Measurements from ENCODE around the gene MMP25. TPM values are rescaled to one million over a fixed set of nuclear protein-coding genes. Genes with fewer than 3 reads are reported as not detected.

The MMP25 gene, protein sequence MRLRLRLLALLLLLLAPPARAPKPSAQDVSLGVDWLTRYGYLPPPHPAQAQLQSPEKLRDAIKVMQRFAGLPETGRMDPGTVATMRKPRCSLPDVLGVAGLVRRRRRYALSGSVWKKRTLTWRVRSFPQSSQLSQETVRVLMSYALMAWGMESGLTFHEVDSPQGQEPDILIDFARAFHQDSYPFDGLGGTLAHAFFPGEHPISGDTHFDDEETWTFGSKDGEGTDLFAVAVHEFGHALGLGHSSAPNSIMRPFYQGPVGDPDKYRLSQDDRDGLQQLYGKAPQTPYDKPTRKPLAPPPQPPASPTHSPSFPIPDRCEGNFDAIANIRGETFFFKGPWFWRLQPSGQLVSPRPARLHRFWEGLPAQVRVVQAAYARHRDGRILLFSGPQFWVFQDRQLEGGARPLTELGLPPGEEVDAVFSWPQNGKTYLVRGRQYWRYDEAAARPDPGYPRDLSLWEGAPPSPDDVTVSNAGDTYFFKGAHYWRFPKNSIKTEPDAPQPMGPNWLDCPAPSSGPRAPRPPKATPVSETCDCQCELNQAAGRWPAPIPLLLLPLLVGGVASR
- 0.63 and 2.6 TPM in 2 replicates for total RNA-seq (2014; rRNA removed; shearing (Covaris generic))
- total RNA-seq (2022) = 5.6 and 5.8 TPM in 2 replicates
- Bru-seq, nascent RNA = percentile 24 among the genes with signal in this experiment
- percentile 20 among the genes with signal in this experiment for BruChase-seq, experiment 1, labeled RNA remaining after a 6-hour chase
- percentile 22 among the genes with signal in this experiment for BruChase-seq, experiment 2, labeled RNA remaining after a 2-hour chase
- long read RNA-seq, partial matches to known transcripts = 0 of 3 reads
- long read RNA-seq, other reads (novel, unspliced or antisense) = 3 of 3 reads

DNA sequence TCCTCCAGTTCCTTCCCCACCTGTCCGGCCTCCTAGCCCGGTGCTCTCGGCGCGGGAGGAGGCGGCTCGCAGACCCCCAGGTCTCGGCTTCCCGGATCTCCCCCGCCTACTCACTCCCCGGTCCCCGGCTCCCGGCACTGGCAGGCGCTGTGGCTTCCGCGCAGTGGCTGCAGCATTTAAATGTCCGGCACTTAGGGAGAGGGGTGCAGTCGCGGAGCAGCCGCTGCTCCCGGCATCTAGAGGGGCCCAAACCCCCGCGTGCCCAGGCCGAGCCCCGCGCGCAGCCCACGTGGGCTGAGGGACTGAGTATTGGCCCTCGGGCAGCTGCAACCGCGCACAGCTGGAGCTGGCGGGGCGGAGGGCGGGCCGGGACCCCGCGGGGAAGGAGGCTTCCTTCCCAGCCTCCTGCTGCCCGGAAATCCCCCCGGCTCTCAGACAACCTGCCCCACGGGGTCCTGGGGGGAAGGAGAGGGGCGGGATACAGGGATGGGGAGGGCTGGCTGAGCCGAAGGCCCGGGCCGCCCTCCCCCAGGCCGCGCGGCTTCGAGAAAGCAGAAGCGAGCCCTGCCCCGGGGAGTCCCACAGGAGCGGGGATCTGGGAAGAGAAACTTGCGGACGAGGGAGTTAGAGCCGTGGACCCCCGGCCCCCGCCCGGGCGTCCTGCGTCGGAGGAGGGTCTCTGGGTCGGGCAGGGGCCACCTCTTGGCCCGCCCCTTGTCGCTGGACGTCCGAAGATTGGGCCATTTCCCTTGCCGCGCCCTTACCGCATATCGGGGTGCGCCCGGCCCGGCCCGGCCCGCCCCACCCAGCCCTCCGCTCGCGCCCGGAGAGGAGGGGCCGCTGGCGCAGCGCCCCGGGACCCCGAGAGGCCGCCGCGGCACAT lies at the start of gene MMP25:
Gene MMP25 (plus strand): TSS at position 804 of the 883 bp plus-strand sequence. CDS start 357 bp downstream, outside the sequence.
- Histone ChIP-seq H3K36me3 (ENCODE audit: insufficient read depth, low read length) (no peaks in the 10 kb centered on the region), H3K79me2 (ENCODE audit: insufficient read depth, low read depth, low read length) (no peaks in the 10 kb centered on the region), H3K27ac (ENCODE audit: low read depth, low read length, poor library complexity, severe bottlenecking) (no peak within 1 kb of the TSS), H3K4me3 (ENCODE audit: low read depth, low read length, poor library complexity, severe bottlenecking) (peak within 1 kb of the TSS; percentile 61), H3K4me2 (ENCODE audit: low read length) (peak within 1 kb of the TSS; percentile 73), H3K9me3 (ENCODE audit: low read length) (no peaks in the 10 kb centered on the region), H3K9me2 (ENCODE audit: insufficient read depth, low read length) (no peaks in the 10 kb centered on the region), H2AFZ (ENCODE audit: low read length) (peak within 1 kb of the TSS; percentile 36; the same call in 1 of the 2 replicates), H4K20me1 (ENCODE audit: insufficient read depth, low read length) (no peaks in the 10 kb centered on the region), H3K4me1 (ENCODE audit: insufficient read depth, low read length, poor library complexity, severe bottlenecking) (peaks cover 17% of the 10 kb centered on the region)
- intact Hi-C loops (cut with micrococcal nuclease; ENCODE audit: unreplicated experiment) = no loop called here
- TF ChIP-seq CTCF (conservative IDR thresholded peaks at IDR 0.05; ENCODE audit: low read length) (no peak), EZH2phosphoT487 (IDR thresholded peaks at IDR 0.05; ENCODE audit: borderline replicate concordance, low read depth, low read length) (no peak)
- DNase-seq (ENCODE audit: low spot score) = no peak
- ChIA-PET CTCF (ENCODE audit: unreplicated experiment) (interaction anchor here (0.6 kb wide), 1 partner anchor 1369 kb away, joined by 3 read pairs; no protein-coding TSS in a partner anchor), POLR2A (interaction anchor here (1.3 kb wide), 1 partner anchor 15 kb away, joined by 5 read pairs; no protein-coding TSS in a partner anchor)
- BruUV-seq (replicated peaks) = no TSS peak

- no peak for DNase-seq (ENCODE audit: low spot score)
- Histone ChIP-seq H2AFZ (ENCODE audit: low read length) (no peak overlapping the region), H4K20me1 (ENCODE audit: insufficient read depth, low read length) (no peaks in the 10 kb centered on the region), H3K27ac (ENCODE audit: low read depth, low read length, poor library complexity, severe bottlenecking) (no peak overlapping the region), H3K4me1 (ENCODE audit: insufficient read depth, low read length, poor library complexity, severe bottlenecking) (peaks cover 3% of the 10 kb centered on the region), H3K79me2 (ENCODE audit: insufficient read depth, low read depth, low read length) (no peaks in the 10 kb centered on the region), H3K9me3 (ENCODE audit: low read length) (no peaks in the 10 kb centered on the region), H3K4me3 (ENCODE audit: low read depth, low read length, poor library complexity, severe bottlenecking) (no peak overlapping the region), H3K36me3 (ENCODE audit: insufficient read depth, low read length) (no peaks in the 10 kb centered on the region), H3K9me2 (ENCODE audit: insufficient read depth, low read length) (no peaks in the 10 kb centered on the region), H3K4me2 (ENCODE audit: low read length) (no peak overlapping the region)
- no TSS peak for BruUV-seq (replicated peaks)
- ChIA-PET CTCF (ENCODE audit: unreplicated experiment) (no interaction called here), POLR2A (no interaction called here)
- intact Hi-C loops (cut with micrococcal nuclease; ENCODE audit: unreplicated experiment) = no loop called here
- TF ChIP-seq CTCF (conservative IDR thresholded peaks at IDR 0.05; ENCODE audit: low read length) (no peak), EZH2phosphoT487 (IDR thresholded peaks at IDR 0.05; ENCODE audit: borderline replicate concordance, low read depth, low read length) (no peak)
These were observed 46.4 kb upstream of the MMP25 start for GRCh38 chr16:2999929-3000328.

All from OCI-LY7 (cell line).